Measurements from ENCODE around the gene TREM1. TPM values are rescaled to one million over a fixed set of nuclear protein-coding genes. Genes with fewer than 3 reads are reported as not detected.
A peak's percentile ranks its signal among the peaks of the same experiment; 100 is the strongest.

The TREM1 gene
- polyA plus RNA-seq, 6 donors from 2014 or later: 2.2 to 5.6 (median 2.6) TPM; not detected in 1

DNA sequence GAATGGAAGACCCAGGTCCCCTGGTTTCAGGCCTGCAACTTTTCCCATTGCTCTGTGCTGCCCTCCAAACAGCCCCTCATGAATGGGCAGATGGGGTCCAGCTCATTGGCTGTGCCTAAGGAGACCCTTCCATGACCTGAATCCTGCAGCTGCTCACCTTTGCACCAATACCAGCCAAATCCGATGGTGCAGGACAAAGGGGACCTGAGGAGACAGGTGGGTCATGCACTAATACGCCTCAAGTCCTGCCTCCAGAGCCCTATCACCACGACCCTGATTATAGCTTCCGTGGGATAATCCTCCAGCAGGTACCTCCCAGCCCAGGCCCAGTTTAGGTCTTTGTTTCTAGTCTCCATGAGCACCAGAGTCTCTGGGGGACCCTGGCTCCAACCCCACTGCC lies 16.8 kb downstream of the TREM1 start:
- H3K4me1 Mint-ChIP-seq: peaks cover 19 to 31% (median 21%) of the 10 kb centered on the region in 3 donors
- H3K4me3 Mint-ChIP-seq: no peak overlapping the region
- H3K9me3 Mint-ChIP-seq: peaks cover 0 to 2% (median 0%) of the 10 kb centered on the region in 7 donors
- no peak for DNase-seq
- no peaks in the 10 kb centered on the region for H3K27me3 Mint-ChIP-seq
- ATAC-seq (ENCODE audit: low read depth in 2 of 2): no peak
- peak overlapping the region in 1 of 6 donors; percentile 7 for H3K27ac Mint-ChIP-seq
- no peaks in the 10 kb centered on the region for H3K36me3 Mint-ChIP-seq

DNA sequence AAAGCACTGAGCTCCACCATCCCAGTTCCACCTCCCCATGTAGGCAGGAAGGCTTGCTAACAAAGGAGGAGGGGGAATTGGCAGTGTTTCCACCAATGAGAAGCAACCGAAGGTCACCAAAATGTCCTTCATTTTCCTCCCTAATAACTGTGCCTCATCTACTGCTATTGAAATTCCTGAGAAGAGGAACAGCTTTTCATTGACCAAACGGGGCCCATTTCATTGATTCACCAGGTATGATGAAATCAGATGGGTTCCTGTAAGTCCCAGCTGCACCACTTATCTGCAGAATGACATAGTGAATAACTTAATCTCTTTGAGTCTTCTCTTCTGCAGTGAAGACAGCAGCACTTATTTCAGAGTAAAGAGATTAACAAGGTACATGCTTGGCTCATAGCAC lies 17.3 kb downstream of the TREM1 start:
- Mint-ChIP-seq H3K27me3 (no peaks in the 10 kb centered on the region), H3K9me3 (peaks cover 0 to 2% (median 0%) of the 10 kb centered on the region in 7 donors), H3K36me3 (no peaks in the 10 kb centered on the region), H3K4me1 (peaks cover 13 to 27% (median 16%) of the 10 kb centered on the region in 3 donors), H3K4me3 (no peak overlapping the region), H3K27ac (no peak overlapping the region)
- ATAC-seq (ENCODE audit: low read depth in 2 of 2): no peak
- no peak for DNase-seq

DNA sequence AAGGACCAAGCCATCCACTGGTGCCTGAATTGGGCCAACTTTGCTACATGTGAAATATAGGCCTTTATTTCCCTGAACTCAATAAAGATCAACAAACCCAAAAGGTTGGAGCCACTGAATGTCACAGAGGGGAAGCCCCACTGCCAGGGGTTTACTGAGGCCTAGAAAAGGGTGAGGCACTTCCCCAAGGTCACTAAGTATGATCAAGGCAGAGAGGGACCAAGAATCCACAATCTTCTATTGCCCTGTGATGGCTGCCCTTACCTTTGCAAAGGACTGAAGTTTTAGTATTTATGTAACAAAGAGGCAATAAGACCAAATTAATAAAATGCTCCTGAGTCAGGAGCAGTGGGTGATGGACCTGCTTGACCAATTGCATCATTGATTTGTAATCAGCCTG lies 18.0 kb downstream of the TREM1 start:
- no peaks in the 10 kb centered on the region for H3K27me3 Mint-ChIP-seq
- H3K9me3 Mint-ChIP-seq: peaks cover 0 to 6% (median 4%) of the 10 kb centered on the region in 7 donors

DNA sequence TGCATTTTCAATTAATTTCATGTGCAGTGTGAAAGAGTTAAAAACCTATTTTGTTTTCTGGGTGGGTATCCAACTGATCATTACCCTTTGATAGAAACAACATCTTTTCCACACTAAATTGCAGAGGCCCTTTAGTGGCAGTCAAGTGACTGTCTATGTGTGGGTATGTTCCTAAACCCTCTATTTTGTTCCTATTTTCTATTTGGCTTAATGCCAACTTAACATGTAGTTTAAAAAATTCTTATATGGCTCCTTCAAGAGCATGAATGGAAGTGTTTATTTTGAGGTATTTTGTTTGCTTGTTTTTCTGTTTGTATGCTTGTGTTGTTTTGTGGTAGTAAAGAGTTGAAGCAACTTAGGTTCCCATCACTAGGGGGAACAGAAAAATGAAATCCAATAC lies 19.9 kb downstream of the TREM1 start:
- peaks cover 9 to 14% of the 10 kb centered on the region in 2 donors for H3K36me3 Mint-ChIP-seq
- ATAC-seq (ENCODE audit: low read depth in 2 of 2) (no peak), DNase-seq (no peak)
- no peak overlapping the region for H3K27ac Mint-ChIP-seq
- peaks cover 0 to 5% (median 0%) of the 10 kb centered on the region in 3 donors for H3K27me3 Mint-ChIP-seq
- no peak overlapping the region for H3K4me3 Mint-ChIP-seq
- H3K9me3 Mint-ChIP-seq: peaks cover 5 to 24% (median 19%) of the 10 kb centered on the region in 7 donors
- peaks cover under 1 to 5% (median under 1%) of the 10 kb centered on the region in 3 donors for H3K4me1 Mint-ChIP-seq

More for the DNA sequence above, 18.0 kb downstream of the TREM1 start:
- peaks cover 10 to 22% (median 10%) of the 10 kb centered on the region in 3 donors for H3K4me1 Mint-ChIP-seq
- no peak overlapping the region for H3K27ac Mint-ChIP-seq
- H3K36me3 Mint-ChIP-seq: peaks cover 1 to 4% of the 10 kb centered on the region in 2 donors
- no peak overlapping the region for H3K4me3 Mint-ChIP-seq
- DNase-seq: no peak
- ATAC-seq (ENCODE audit: low read depth in 2 of 2): no peak

DNA sequence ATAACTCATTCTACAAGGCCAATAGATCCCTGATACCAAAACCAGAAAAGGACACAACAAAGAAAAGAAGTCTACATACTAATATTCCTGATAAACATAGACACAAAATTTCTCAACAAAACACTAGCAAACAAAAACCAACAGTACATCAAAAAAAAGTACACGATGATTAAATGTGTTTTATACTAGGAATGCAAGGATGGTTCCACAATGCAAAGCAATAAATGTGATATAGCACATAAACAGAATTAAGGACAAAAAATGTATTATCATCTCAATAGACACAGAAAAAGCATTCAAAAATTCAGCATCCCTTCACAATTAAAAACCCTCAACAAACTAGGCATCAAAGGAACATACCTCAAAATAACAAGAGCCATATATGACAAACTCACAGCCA lies 23.2 kb downstream of the TREM1 start:
- Mint-ChIP-seq H3K27ac (no peak overlapping the region), H3K9me3 (peaks cover 5 to 50% (median 41%) of the 10 kb centered on the region in 7 donors), H3K36me3 (peaks cover 9 to 28% of the 10 kb centered on the region in 2 donors), H3K4me3 (peak overlapping the region in 1 of 8 donors; percentile 47), H3K4me1 (peaks cover 0 to 3% (median 0%) of the 10 kb centered on the region in 3 donors), H3K27me3 (peaks cover 0 to 11% (median 7%) of the 10 kb centered on the region in 3 donors)
- ATAC-seq (ENCODE audit: low read depth in 2 of 2): no peak
- no peak for DNase-seq

DNA sequence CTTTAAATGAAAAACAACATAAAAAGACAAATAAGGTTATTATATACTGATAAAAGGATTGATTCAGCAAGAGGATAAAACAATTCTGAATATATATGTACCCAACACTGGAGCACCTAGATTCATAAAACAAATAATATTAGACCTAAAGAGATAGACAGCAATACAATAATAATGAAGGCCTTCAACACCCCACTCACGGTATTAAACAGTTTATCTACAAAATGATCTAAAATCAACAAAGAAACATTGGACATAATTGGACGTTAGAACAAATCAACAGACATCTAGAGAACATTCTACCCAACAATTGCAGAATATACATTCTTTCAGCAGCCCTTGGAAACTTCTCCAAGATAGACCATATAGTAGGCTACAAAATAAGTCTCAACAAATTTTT lies 24.1 kb downstream of the TREM1 start:
- ATAC-seq (ENCODE audit: low read depth in 2 of 2) (no peak), DNase-seq (no peak)
- peaks cover 9 to 36% of the 10 kb centered on the region in 2 donors for H3K36me3 Mint-ChIP-seq
- H3K27me3 Mint-ChIP-seq: peaks cover 0 to 11% (median 7%) of the 10 kb centered on the region in 3 donors
- no peak overlapping the region for H3K27ac Mint-ChIP-seq
- H3K4me3 Mint-ChIP-seq: no peak overlapping the region
- peaks cover 5 to 53% (median 43%) of the 10 kb centered on the region in 7 donors for H3K9me3 Mint-ChIP-seq
- H3K4me1 Mint-ChIP-seq: peaks cover 0 to 3% (median 0%) of the 10 kb centered on the region in 3 donors

DNA sequence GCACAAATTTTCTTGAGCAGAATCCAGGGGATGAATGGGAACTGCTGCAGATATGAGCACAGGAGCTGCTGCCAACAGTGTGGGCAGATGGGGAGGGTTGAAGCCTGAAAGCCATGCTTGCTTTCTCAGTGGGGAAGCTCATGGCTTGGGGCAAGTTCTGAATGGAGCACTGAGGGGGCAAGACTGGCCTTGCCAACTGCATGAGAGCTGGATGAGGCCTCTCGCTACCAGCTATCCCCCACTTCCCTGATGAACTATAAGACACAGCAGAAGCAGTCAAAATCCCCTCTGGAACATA lies 28.3 kb downstream of the TREM1 start:
- DNase-seq (no peak), ATAC-seq (ENCODE audit: low read depth in 2 of 2) (no peak)
- Mint-ChIP-seq H3K9me3 (peaks cover 5 to 46% (median 35%) of the 10 kb centered on the region in 7 donors), H3K27me3 (peaks cover 0 to 11% (median 7%) of the 10 kb centered on the region in 3 donors), H3K36me3 (peaks cover 2 to 31% of the 10 kb centered on the region in 2 donors), H3K27ac (no peak overlapping the region), H3K4me1 (peaks cover 10 to 16% (median 14%) of the 10 kb centered on the region in 3 donors), H3K4me3 (no peak overlapping the region)

DNA sequence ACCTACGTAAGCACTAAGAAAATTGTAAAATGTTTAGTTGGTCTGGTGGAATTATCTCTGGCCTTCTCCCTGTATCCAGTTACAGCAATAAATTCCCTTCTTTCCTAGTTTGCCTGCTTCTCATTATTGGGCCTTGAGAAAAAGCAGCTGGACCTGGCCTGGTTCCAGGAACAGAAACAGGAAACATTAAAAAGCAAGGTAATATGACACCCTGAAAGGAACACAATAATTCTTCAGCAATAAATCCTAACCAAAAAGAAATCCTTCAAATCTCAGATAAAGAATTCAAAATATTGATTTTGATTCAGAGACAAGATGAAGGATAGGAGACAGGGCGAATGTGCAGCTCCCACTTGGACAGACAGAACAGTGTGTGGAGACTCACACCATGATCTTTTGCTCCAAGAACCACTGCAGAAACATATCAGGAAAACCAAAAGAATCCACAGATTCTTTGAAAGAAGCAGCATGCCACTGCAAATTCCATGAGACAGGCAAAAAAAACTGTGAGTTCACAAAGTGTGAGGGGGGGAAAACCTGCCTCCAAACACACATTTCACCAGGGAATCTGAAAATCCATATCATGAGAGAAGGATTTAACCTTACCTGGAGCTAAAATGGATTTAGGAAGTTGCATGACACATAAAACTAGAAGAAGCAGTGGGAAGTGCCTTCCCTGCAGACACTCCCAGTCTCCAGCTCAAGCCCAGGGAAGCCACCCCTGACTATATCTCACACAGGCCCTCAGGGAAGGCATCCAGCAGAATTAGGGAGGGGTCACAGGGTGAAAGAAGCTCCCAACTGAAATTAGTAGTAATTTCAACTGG lies 28.9 kb downstream of the TREM1 start:
- peak overlapping the region in 1 of 6 donors; percentile 26 for H3K27ac Mint-ChIP-seq
- peaks cover 5 to 44% (median 33%) of the 10 kb centered on the region in 7 donors for H3K9me3 Mint-ChIP-seq
- H3K36me3 Mint-ChIP-seq: peaks cover 0 to 32% of the 10 kb centered on the region in 2 donors
- no peak for DNase-seq
- ATAC-seq (ENCODE audit: low read depth in 2 of 2): no peak
- no peak overlapping the region for H3K4me3 Mint-ChIP-seq
- H3K27me3 Mint-ChIP-seq: peaks cover under 1 to 11% (median 7%) of the 10 kb centered on the region in 3 donors
- peaks cover 10 to 16% (median 14%) of the 10 kb centered on the region in 3 donors for H3K4me1 Mint-ChIP-seq

DNA sequence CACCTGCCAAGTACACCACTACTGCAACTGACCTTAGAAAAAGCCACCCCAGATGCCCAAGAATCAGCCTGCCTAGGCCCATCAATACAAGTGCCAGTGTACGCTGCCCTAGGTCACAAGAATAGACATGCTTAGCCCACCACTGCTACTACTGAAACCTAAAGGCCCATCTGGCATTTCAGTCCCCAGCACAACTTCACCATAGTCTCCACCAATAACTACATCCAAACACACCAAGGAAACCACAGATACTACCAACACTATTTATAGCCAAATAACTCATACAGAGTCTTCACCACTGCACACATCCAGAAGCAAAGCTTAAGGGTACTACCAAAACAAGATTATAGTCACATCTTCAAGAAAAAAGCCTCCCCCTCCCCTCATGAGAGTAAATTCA lies 30.1 kb downstream of the TREM1 start:
- Mint-ChIP-seq H3K27ac (peak overlapping the region in 4 of 6 donors; percentile 3 to 40 (median 18)), H3K36me3 (peaks cover 0 to 29% of the 10 kb centered on the region in 2 donors), H3K4me1 (peaks cover 10 to 16% (median 14%) of the 10 kb centered on the region in 3 donors), H3K27me3 (peaks cover 5 to 7% (median 6%) of the 10 kb centered on the region in 3 donors), H3K4me3 (peak overlapping the region in 3 of 8 donors; percentile 9 to 18 (median 11)), H3K9me3 (peaks cover 0 to 36% (median 21%) of the 10 kb centered on the region in 7 donors)
- no peak for DNase-seq
- no peak for ATAC-seq (ENCODE audit: low read depth in 2 of 2)

DNA sequence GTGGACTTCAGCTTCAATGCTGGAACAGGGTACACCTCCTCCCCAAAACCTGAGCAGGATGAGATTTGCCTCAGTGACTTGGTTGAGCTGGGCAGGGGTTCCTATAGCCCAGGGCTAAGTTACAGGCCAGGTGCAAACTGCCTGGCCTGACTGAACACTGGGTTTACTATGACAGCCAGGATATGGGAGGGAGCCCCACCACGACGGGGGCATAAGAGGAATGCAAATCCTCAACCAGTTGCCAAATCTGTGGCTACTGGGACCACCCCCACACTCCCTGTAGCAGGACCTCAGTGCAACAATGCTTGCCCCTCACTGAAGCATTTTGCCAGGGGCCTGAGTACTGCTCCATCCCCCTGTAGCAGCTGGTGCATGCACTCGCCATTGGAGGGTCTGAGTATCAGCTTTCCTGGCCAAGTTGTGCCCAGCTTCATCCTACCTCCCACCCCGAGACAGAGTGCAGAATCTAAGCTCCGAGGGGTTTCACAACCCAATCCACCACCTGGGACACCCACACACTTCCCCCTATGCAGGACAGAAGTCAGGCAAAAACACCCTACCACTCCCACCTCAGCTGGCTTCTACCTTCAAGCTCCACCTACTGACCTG lies 30.7 kb downstream of the TREM1 start:
- DNase-seq (no peak), ATAC-seq (ENCODE audit: low read depth in 2 of 2) (no peak)
- Mint-ChIP-seq H3K4me3 (no peak overlapping the region), H3K4me1 (peaks cover 10 to 16% (median 14%) of the 10 kb centered on the region in 3 donors), H3K27ac (peak overlapping the region in 3 of 6 donors; percentile 3 to 76 (median 26)), H3K36me3 (peaks cover 0 to 29% of the 10 kb centered on the region in 2 donors), H3K27me3 (peaks cover 5 to 7% (median 6%) of the 10 kb centered on the region in 3 donors), H3K9me3 (peaks cover 0 to 30% (median 16%) of the 10 kb centered on the region in 7 donors)

DNA sequence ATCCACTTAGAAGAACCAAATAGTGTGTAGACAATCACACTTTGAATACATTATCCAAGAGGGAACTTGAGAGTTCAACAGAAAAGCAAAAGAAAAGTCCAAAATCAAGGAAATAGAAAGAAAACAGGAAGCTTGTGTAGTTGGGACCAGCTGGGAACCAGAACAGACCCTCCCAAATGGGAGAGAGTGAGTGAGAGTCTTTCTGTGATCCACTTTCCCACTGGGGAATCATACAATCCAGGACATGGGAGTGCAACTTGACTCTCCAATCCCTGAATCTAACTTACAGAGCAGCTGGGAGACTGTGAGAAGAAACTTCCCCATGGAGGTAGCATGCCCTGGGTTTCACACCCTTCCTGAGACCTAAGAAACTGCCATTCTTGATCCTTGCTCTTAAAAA lies 31.4 kb downstream of the TREM1 start:
- Mint-ChIP-seq H3K4me3 (no peak overlapping the region), H3K27me3 (peaks cover 5 to 7% (median 6%) of the 10 kb centered on the region in 3 donors), H3K4me1 (peaks cover 10 to 16% (median 14%) of the 10 kb centered on the region in 3 donors), H3K9me3 (peaks cover 0 to 24% (median 12%) of the 10 kb centered on the region in 7 donors), H3K27ac (peak overlapping the region in 1 of 6 donors; percentile 32), H3K36me3 (peaks cover 0 to 29% of the 10 kb centered on the region in 2 donors)
- ATAC-seq (ENCODE audit: low read depth in 2 of 2) (no peak), DNase-seq (no peak)

DNA sequence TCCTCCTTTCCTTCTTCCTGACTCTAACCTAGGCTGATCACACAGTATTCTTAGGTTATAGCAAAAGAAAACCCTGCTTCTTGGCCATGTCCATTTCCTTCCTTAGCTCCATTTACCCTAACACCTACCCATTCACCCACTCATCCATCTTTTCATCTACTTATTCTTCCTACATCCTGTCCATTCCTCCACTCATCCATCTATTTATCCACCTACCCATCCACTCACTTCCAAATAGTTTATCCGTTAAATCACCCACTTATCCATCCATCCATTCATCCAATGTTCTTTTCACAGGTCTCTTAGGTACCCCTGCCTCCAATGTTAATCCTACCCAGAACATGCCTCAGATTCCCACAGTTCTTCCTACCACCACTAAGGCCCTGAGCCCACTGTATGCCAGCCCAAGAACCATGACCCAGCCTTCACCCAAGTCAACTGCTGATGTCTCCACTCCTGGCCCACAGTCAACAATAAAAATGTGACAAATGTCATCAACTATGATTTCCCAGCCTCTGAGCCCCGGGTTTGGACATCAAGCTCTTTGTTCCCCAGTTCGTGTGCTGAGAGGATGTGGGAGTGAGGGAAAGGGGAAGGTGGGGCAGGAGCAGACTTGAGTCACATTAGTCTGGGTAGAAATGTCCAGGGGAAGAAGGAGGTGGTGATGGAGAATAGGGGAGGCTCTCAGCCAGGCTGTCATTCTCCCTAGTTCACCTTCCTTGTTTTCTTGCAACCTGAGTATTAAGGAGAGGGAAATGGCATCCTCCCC lies 33.9 kb downstream of the TREM1 start:
- H3K9me3 Mint-ChIP-seq: peaks cover 0 to 5% (median 0%) of the 10 kb centered on the region in 7 donors
- peaks cover 0 to 5% (median 0%) of the 10 kb centered on the region in 3 donors for H3K27me3 Mint-ChIP-seq
- H3K36me3 Mint-ChIP-seq: peaks cover 0 to 8% of the 10 kb centered on the region in 2 donors
- peaks cover 14 to 20% (median 14%) of the 10 kb centered on the region in 3 donors for H3K4me1 Mint-ChIP-seq
- H3K4me3 Mint-ChIP-seq: no peak overlapping the region
- DNase-seq (no peak), ATAC-seq (ENCODE audit: low read depth in 2 of 2) (no peak)
- H3K27ac Mint-ChIP-seq: no peak overlapping the region
